Astrocyte of the spinal cord (primary cell): ENCODE results near the gene C2CD3.

Experiments
- DNase-seq: peaks from one replicate; pipeline ENCODE4 v3.0.0; 2011; ENCODE audit warnings: low read depth, low spot score
- H3K4me3 ChIP-seq: 2 replicates; pipeline ENCODE4 v1.5.1; 2011; ENCODE audit warnings: low read depth, mild to moderate bottlenecking, low read length, moderate library complexity
- CTCF ChIP-seq: IDR thresholded peaks from 2 replicates; pipeline ENCODE4 v1.5.1; 2012; ENCODE audit warnings: low read depth, mild to moderate bottlenecking, low read length, inconsistent platforms
- in situ Hi-C: cut with HindIII; loops from 2 replicates; pipeline ENCODE4 v1.10.0; 2017; ENCODE audit warnings: low sequenced_read_pairs

Gene C2CD3

GRCh38 chr11:73972620-73973449 is 198.0 kb downstream of the C2CD3 start:
- DNase-seq = no peak
- in situ Hi-C loops = no loop called here
- H3K4me3 ChIP-seq = no peak overlapping the region
- no peak for TF ChIP-seq CTCF

GRCh38 chr11:73972187-73972586 is 198.6 kb downstream of the C2CD3 start:
- TF ChIP-seq CTCF = no peak

GRCh38 chr11:73971175-73971719 is 199.6 kb downstream of the C2CD3 start:
- no peak for TF ChIP-seq CTCF
- in situ Hi-C loops = no loop called here
- no peak for DNase-seq

More at GRCh38 chr11:73972187-73972586, 198.6 kb downstream of the C2CD3 start:
- no peak overlapping the region for H3K4me3 ChIP-seq
- in situ Hi-C loops = no loop called here
- no peak for DNase-seq

GRCh38 chr11:73969991-73970800 is 200.6 kb downstream of the C2CD3 start:
- in situ Hi-C loops = no loop called here
- DNase-seq = no peak
- no peak for TF ChIP-seq CTCF
- no peak overlapping the region for H3K4me3 ChIP-seq

More at GRCh38 chr11:73971175-73971719, 199.6 kb downstream of the C2CD3 start:
- no peak overlapping the region for H3K4me3 ChIP-seq

GRCh38 chr11:73969091-73969490 is 201.7 kb downstream of the C2CD3 start:
- DNase-seq = no peak
- in situ Hi-C loops = no loop called here
- no peak overlapping the region for H3K4me3 ChIP-seq
- TF ChIP-seq CTCF = no peak

- no peak for TF ChIP-seq CTCF
- in situ Hi-C loops = no loop called here
- DNase-seq = no peak
- no peak overlapping the region for H3K4me3 ChIP-seq
Observed at GRCh38 chr11:73968356-73968966, 202.3 kb downstream of the C2CD3 start.
